NB4 (cell line): ENCODE data around the gene GRIK4.

Source experiments
- CTCF ChIP-seq: IDR thresholded peaks from one replicate; pipeline ENCODE4 v1.5.1; 2012; ENCODE audit warnings: low read depth, low read length
- POLR2A ChIP-seq: IDR thresholded peaks from 2 replicates; pipeline ENCODE4 v1.6.1; 2011; ENCODE audit warnings: mild to moderate bottlenecking; ENCODE audit not compliant: insufficient read length; ENCODE audit errors: extremely low read depth

- TF ChIP-seq POLR2A (no peak), CTCF (no peak)
Observed at GRCh38 chr11:120977266-120978137, 466.0 kb downstream of the GRIK4 start.
